ENCODE data around the gene PIK3R1. TPM values are rescaled to one million over a fixed set of nuclear protein-coding genes. Genes with fewer than 3 reads are reported as not detected.

PIK3R1 gene
- total RNA-seq, 1 experiment from 2014 or later, result 1.7 TPM

- no peak overlapping the region for H3K4me3 ChIP-seq (ENCODE audit: low read length)
- H4K20me1 ChIP-seq (ENCODE audit: low read length), result no peaks in the 10 kb centered on the region
- no peaks in the 10 kb centered on the region for H3F3A ChIP-seq (ENCODE audit: low read length, unreplicated experiment)
- no peaks in the 10 kb centered on the region for H3K27me3 ChIP-seq (ENCODE audit: low read length)
- ChIA-PET POLR2A (ENCODE audit: unreplicated experiment) (no interaction called here), CTCF (no interaction called here)
- H3K36me3 ChIP-seq (ENCODE audit: low read depth, low read length), result no peaks in the 10 kb centered on the region
- H3K9me2 ChIP-seq (replicated peaks; ENCODE audit: low read length), result no peaks in the 10 kb centered on the region
- TF ChIP-seq EZH2 (IDR thresholded peaks at IDR 0.05; ENCODE audit: low read length, unreplicated experiment) (no peak), EZH2phosphoT487 (IDR thresholded peaks at IDR 0.05; ENCODE audit: borderline replicate concordance, low read length) (no peak), CTCF (conservative IDR thresholded peaks at IDR 0.05; ENCODE audit: low read depth, low read length) (no peak)
- H3K27ac ChIP-seq (ENCODE audit: low read length), result no peak overlapping the region
- no peaks in the 10 kb centered on the region for H3K79me2 ChIP-seq (ENCODE audit: low read length)
- no TSS peak for BruUV-seq (replicated peaks)
- intact Hi-C loops (cut with micrococcal nuclease), result no loop called here
- DNase-seq, result no peak
- H3K9me3 ChIP-seq (ENCODE audit: low read length), result no peaks in the 10 kb centered on the region
- ATAC-seq, result no peak
- no peak overlapping the region for H2AFZ ChIP-seq (ENCODE audit: low read length)
- H3K9ac ChIP-seq (ENCODE audit: low read length), result no peak overlapping the region
- no peak overlapping the region for H3K4me2 ChIP-seq (ENCODE audit: low read length)
- H3K4me1 ChIP-seq (ENCODE audit: insufficient read depth, low read length), result no peaks in the 10 kb centered on the region
Measured at GRCh38 chr5:68223904-68224303, 8.3 kb downstream of the PIK3R1 start.

- Histone ChIP-seq H3K36me3 (ENCODE audit: low read depth, low read length) (no peaks in the 10 kb centered on the region), H3K4me2 (ENCODE audit: low read length) (no peak overlapping the region)
- POLR2A ChIA-PET (ENCODE audit: unreplicated experiment), result no interaction called here
Measured at GRCh38 chr5:68224509-68225187, 9.1 kb downstream of the PIK3R1 start.

More at GRCh38 chr5:68224509-68225187, 9.1 kb downstream of the PIK3R1 start:
- DNase-seq (no peak), ATAC-seq (no peak)
- no peaks in the 10 kb centered on the region for H3K79me2 ChIP-seq (ENCODE audit: low read length)
- BruUV-seq (replicated peaks), result no TSS peak
- no peaks in the 10 kb centered on the region for H3K4me1 ChIP-seq (ENCODE audit: insufficient read depth, low read length)
- intact Hi-C loops (cut with micrococcal nuclease), result no loop called here
- TF ChIP-seq EZH2phosphoT487 (IDR thresholded peaks at IDR 0.05; ENCODE audit: borderline replicate concordance, low read length) (no peak), CTCF (conservative IDR thresholded peaks at IDR 0.05; ENCODE audit: low read depth, low read length) (no peak), EZH2 (IDR thresholded peaks at IDR 0.05; ENCODE audit: low read length, unreplicated experiment) (no peak)
- no peaks in the 10 kb centered on the region for H3K9me2 ChIP-seq (replicated peaks; ENCODE audit: low read length)
- H3K27ac ChIP-seq (ENCODE audit: low read length), result no peak overlapping the region
- H2AFZ ChIP-seq (ENCODE audit: low read length), result no peak overlapping the region
- H3F3A ChIP-seq (ENCODE audit: low read length, unreplicated experiment), result no peaks in the 10 kb centered on the region
- H3K27me3 ChIP-seq (ENCODE audit: low read length), result no peaks in the 10 kb centered on the region
- CTCF ChIA-PET, result no interaction called here
- H3K4me3 ChIP-seq (ENCODE audit: low read length), result no peak overlapping the region
- no peak overlapping the region for H3K9ac ChIP-seq (ENCODE audit: low read length)
- H4K20me1 ChIP-seq (ENCODE audit: low read length), result no peaks in the 10 kb centered on the region
- H3K9me3 ChIP-seq (ENCODE audit: low read length), result no peaks in the 10 kb centered on the region

Measured in PC-3 (cell line).